ENCODE results near the gene UPK3BL2. TPM values are rescaled to one million over a fixed set of nuclear protein-coding genes. Genes with fewer than 3 reads are reported as not detected.
"Not testable (repeated sequence)": the region's sequence is repeated elsewhere in the genome, so short reads cannot be mapped to it uniquely, and the experiment has no call there.

UPK3BL2 gene, protein sequence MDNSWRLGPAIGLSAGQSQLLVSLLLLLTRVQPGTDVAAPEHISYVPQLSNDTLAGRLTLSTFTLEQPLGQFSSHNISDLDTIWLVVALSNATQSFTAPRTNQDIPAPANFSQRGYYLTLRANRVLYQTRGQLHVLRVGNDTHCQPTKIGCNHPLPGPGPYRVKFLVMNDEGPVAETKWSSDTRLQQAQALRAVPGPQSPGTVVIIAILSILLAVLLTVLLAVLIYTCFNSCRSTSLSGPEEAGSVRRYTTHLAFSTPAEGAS
- 10 to 100 TPM; 13.1 to 92.4 TPM for polyA plus RNA-seq

DNA sequence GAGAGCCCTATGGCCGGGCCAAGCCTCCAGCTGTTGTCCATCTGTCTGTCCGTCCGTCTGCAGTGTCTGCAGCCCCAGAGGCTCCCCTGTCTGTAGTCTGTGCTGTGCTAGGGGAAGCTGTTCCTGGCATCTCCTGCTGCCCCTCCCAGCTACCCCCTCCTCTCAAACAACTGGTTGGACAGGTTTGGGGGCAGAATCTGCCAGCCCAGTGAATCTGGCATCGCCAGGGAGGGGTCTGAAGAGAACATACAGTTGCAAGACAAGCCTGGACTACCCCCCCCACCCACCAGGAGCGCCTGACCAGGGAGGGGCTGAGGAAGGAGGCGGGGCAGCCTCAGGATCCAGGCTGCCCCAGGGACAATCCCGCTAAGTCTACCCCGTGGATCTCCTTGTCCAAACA lies at the start of gene UPK3BL2:
UPK3BL2 (minus strand) TSS at position 101 of the 400 bp plus-strand sequence; CDS start at position 41, 60 bp downstream.
- not testable (repeated sequence) for H3K36me3 ChIP-seq (ENCODE audit: control insufficient read depth in 2 of 2, insufficient read depth in 2 of 2, low read length in 1 of 2); H3K27ac ChIP-seq (ENCODE audit: low read depth in 2 of 2, low read length in 1 of 2); H3K27me3 ChIP-seq (ENCODE audit: control insufficient read depth in 1 of 2, insufficient read depth in 2 of 2, low read length in 2 of 2); H3K4me3 ChIP-seq (ENCODE audit: low read depth in 1 of 2, low read length in 2 of 2); H3K4me1 ChIP-seq (ENCODE audit: control insufficient read depth in 2 of 2, insufficient read depth in 2 of 2, low read length in 1 of 2); H3K9me3 ChIP-seq (ENCODE audit: control insufficient read depth in 2 of 2, insufficient read depth in 1 of 2, low read depth in 1 of 2, low read length in 1 of 2)
- no CpG with 5 or more reads among the region's 8 CpGs for WGBS, 2 donors

DNA sequence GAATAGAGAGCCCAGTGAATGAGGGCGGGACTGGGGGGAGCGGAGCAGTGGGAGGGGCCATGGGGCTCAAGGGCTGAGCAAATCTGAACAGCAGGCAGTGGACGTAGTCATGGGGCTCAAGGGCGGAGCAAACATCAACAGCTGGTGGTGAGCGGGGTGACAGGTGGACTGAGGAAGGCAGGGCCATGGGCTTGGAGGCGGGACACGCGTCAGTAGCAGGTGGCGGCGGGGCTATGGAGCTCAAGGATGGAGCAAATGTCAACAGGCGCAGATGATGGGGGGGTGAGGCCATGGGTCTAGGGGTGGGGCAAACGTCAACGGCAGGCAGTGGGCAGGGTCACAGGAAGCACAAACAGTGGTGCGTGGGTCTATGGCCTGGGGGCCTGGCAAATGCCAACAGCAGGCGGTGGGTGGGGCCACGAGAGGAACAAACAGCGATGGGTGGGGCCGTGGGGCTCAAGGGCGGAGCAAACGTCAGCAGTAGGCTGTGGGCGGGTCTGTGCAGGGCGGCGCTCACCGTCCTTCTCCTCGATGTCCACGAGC lies 49.1 kb upstream of the UPK3BL2 start:
- H3K9me3 ChIP-seq (ENCODE audit: control insufficient read depth in 2 of 2, insufficient read depth in 1 of 2, low read depth in 1 of 2, low read length in 1 of 2); H3K27ac ChIP-seq (ENCODE audit: low read depth in 2 of 2, low read length in 1 of 2); H3K27me3 ChIP-seq (ENCODE audit: control insufficient read depth in 1 of 2, insufficient read depth in 2 of 2, low read length in 2 of 2); H3K4me3 ChIP-seq (ENCODE audit: low read depth in 1 of 2, low read length in 2 of 2); H3K4me1 ChIP-seq (ENCODE audit: control insufficient read depth in 2 of 2, insufficient read depth in 2 of 2, low read length in 1 of 2); H3K36me3 ChIP-seq (ENCODE audit: control insufficient read depth in 2 of 2, insufficient read depth in 2 of 2, low read length in 1 of 2): not testable (repeated sequence)
- 24% methylated on average over 6 of the region's 26 CpGs for WGBS, 2 donors

DNA sequence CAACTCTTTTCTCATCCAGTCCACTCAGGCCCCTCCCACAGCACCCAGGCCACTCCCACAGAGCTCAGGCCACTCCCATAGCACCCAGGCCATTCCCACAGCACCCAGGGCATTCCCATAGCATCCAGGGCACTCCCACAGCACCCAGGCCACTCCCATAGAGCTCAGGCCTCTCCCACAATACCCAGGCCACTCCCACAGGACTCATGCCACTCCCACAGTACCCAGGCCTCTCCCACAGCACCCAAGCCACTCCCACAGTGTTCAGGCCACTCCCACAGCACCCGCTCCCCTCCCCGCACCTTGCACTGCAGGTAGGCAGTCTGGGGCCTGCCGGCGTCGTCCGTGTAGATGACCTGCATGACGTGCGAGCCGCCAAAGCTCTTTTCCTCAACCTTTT lies 46.4 kb upstream of the UPK3BL2 start:
- not testable (repeated sequence) for H3K27me3 ChIP-seq (ENCODE audit: control insufficient read depth in 1 of 2, insufficient read depth in 2 of 2, low read length in 2 of 2); H3K36me3 ChIP-seq (ENCODE audit: control insufficient read depth in 2 of 2, insufficient read depth in 2 of 2, low read length in 1 of 2); H3K4me3 ChIP-seq (ENCODE audit: low read depth in 1 of 2, low read length in 2 of 2); H3K4me1 ChIP-seq (ENCODE audit: control insufficient read depth in 2 of 2, insufficient read depth in 2 of 2, low read length in 1 of 2); H3K27ac ChIP-seq (ENCODE audit: low read depth in 2 of 2, low read length in 1 of 2); H3K9me3 ChIP-seq (ENCODE audit: control insufficient read depth in 2 of 2, insufficient read depth in 1 of 2, low read depth in 1 of 2, low read length in 1 of 2)
- WGBS, 2 donors: no CpG with 5 or more reads among the region's 9 CpGs

DNA sequence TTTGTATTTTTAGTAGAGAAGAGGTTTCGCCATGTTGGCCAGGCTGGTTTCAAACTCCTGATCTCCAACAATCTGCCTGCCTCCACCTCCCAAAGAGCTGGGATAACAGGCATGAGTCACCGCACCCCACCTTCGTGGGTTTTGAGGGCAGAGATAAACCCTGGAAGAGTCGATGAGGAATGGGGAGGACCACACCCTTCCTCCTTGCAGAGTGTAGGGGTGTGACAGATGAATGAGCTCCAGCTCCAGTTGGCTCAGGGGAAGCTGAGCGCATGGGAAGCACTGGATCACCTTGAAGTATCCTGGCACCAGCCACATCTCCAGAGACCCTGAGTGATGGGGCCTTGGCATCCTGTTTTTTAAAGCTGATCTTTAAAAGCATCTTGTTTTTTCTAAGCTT lies 40.0 kb upstream of the UPK3BL2 start:
- H3K4me3 ChIP-seq (ENCODE audit: low read depth in 1 of 2, low read length in 2 of 2); H3K27ac ChIP-seq (ENCODE audit: low read depth in 2 of 2, low read length in 1 of 2); H3K9me3 ChIP-seq (ENCODE audit: control insufficient read depth in 2 of 2, insufficient read depth in 1 of 2, low read depth in 1 of 2, low read length in 1 of 2); H3K4me1 ChIP-seq (ENCODE audit: control insufficient read depth in 2 of 2, insufficient read depth in 2 of 2, low read length in 1 of 2); H3K36me3 ChIP-seq (ENCODE audit: control insufficient read depth in 2 of 2, insufficient read depth in 2 of 2, low read length in 1 of 2); H3K27me3 ChIP-seq (ENCODE audit: control insufficient read depth in 1 of 2, insufficient read depth in 2 of 2, low read length in 2 of 2): not testable (repeated sequence)
- no CpG with 5 or more reads among the region's 5 CpGs for WGBS, 2 donors

DNA sequence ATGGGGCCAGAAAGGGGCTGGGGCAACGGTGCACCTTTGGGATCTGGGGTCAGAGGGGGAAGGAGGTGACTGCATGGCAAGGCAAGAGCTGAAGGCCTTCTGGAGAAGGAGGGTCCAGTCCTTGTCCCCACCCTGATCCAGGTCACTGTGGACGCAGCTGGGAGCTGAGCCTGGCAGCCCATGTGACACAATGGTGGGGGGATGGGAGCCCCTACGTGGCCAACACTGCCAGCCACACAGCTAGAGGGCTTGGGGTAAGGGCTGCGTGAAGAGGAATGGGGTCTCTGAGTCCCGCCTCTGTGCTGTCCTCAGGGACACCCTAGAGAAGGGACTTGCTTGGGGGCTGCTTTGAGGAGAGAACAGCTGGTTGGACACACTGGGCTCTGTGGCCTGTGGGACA lies 38.2 kb upstream of the UPK3BL2 start:
- H3K27me3 ChIP-seq (ENCODE audit: control insufficient read depth in 1 of 2, insufficient read depth in 2 of 2, low read length in 2 of 2); H3K27ac ChIP-seq (ENCODE audit: low read depth in 2 of 2, low read length in 1 of 2); H3K9me3 ChIP-seq (ENCODE audit: control insufficient read depth in 2 of 2, insufficient read depth in 1 of 2, low read depth in 1 of 2, low read length in 1 of 2); H3K4me1 ChIP-seq (ENCODE audit: control insufficient read depth in 2 of 2, insufficient read depth in 2 of 2, low read length in 1 of 2); H3K36me3 ChIP-seq (ENCODE audit: control insufficient read depth in 2 of 2, insufficient read depth in 2 of 2, low read length in 1 of 2); H3K4me3 ChIP-seq (ENCODE audit: low read depth in 1 of 2, low read length in 2 of 2): not testable (repeated sequence)
- no CpG with 5 or more reads among the region's 5 CpGs for WGBS, 2 donors

DNA sequence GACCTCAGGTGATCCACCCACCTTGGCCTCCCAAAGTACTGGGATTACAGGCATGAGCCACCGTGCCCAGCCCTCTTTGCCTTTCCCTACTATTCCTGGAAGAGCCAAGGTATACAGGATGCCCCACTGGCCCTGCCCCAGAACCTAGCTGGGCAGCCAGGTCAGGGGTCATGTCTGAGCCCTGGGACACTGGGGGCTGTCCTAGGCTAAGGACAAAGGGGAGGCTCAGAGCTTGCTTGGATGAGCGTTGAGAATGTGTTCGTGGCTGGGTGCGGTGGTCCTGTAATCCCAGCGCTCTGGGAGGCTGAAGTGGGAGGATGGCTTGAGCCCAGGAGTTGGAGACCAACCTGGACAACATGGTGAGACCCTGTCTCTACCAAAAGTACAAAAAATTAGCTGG lies 35.0 kb upstream of the UPK3BL2 start:
- H3K4me3 ChIP-seq (ENCODE audit: low read depth in 1 of 2, low read length in 2 of 2); H3K4me1 ChIP-seq (ENCODE audit: control insufficient read depth in 2 of 2, insufficient read depth in 2 of 2, low read length in 1 of 2); H3K27me3 ChIP-seq (ENCODE audit: control insufficient read depth in 1 of 2, insufficient read depth in 2 of 2, low read length in 2 of 2); H3K36me3 ChIP-seq (ENCODE audit: control insufficient read depth in 2 of 2, insufficient read depth in 2 of 2, low read length in 1 of 2); H3K27ac ChIP-seq (ENCODE audit: low read depth in 2 of 2, low read length in 1 of 2); H3K9me3 ChIP-seq (ENCODE audit: control insufficient read depth in 2 of 2, insufficient read depth in 1 of 2, low read depth in 1 of 2, low read length in 1 of 2): not testable (repeated sequence)
- 82 to 86% methylated on average over 5 of the region's 5 CpGs for WGBS, 2 donors

DNA sequence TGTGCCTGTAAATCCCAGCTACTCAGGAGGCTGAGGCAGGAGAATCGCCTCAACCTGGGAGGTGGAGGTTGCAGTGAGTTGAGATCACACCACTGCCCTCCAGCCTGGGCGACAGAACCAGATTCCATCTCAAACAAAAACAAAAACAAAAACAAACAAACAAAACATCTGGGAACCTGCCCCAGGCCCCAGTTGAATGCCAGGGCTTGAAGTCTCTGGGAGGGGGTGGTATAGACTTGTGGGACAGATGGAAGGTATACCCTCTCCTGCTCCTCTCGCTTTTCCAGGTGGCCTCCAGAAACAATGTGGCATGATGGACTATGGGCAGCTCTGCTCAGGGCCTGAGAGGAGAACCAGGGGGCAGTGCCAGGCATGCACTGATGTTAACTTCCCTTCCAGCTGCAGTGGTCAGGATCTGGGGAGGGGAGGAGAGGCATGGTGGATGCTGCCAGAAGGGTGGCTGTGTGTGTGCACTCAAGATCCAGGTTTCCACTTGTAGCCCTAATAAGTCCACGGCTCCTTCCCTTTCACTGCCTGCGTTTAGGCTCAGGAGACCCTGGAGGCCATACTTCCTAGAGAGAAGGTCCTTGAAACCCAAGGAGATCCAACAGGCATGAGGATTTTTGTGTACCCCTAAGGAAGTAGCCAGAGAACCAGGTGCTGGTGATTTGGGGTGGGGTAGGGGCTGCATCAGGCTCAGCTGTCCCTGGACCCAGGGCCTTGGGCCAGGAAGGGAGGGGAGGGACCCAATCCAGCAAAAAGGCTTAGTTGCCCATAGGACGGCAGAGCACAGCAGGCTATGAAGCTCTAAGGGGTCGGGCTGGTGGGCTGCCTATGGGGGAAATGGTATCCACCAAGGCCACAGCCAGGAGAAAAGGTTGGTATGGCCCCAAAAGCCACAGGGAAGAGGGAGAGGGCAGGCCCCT lies 34.1 kb upstream of the UPK3BL2 start:
- H3K27me3 ChIP-seq (ENCODE audit: control insufficient read depth in 1 of 2, insufficient read depth in 2 of 2, low read length in 2 of 2); H3K4me3 ChIP-seq (ENCODE audit: low read depth in 1 of 2, low read length in 2 of 2); H3K4me1 ChIP-seq (ENCODE audit: control insufficient read depth in 2 of 2, insufficient read depth in 2 of 2, low read length in 1 of 2); H3K36me3 ChIP-seq (ENCODE audit: control insufficient read depth in 2 of 2, insufficient read depth in 2 of 2, low read length in 1 of 2); H3K27ac ChIP-seq (ENCODE audit: low read depth in 2 of 2, low read length in 1 of 2); H3K9me3 ChIP-seq (ENCODE audit: control insufficient read depth in 2 of 2, insufficient read depth in 1 of 2, low read depth in 1 of 2, low read length in 1 of 2): not testable (repeated sequence)
- WGBS, 2 donors: 81 to 83% methylated on average over 6 of the region's 7 CpGs

DNA sequence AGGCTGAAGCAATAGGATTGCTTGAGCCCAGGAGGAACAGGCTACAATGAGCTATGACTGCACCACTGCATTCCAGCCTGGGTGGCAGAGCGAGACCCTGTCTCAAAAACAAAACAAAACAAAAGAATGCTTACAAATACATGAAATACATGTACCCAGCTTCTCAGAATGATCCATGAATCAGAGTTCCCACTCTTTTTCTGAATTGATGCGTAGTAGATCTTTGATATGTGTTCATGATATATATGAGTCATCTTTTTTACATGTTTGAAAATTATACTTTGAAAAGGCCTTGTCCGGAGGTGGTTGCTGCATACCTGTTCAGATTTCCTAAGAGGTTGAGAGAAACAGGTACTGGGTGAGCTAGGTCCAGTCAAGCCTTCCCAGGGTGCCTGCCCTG lies 32.9 kb upstream of the UPK3BL2 start:
- not testable (repeated sequence) for H3K36me3 ChIP-seq (ENCODE audit: control insufficient read depth in 2 of 2, insufficient read depth in 2 of 2, low read length in 1 of 2); H3K27me3 ChIP-seq (ENCODE audit: control insufficient read depth in 1 of 2, insufficient read depth in 2 of 2, low read length in 2 of 2); H3K9me3 ChIP-seq (ENCODE audit: control insufficient read depth in 2 of 2, insufficient read depth in 1 of 2, low read depth in 1 of 2, low read length in 1 of 2); H3K4me1 ChIP-seq (ENCODE audit: control insufficient read depth in 2 of 2, insufficient read depth in 2 of 2, low read length in 1 of 2); H3K4me3 ChIP-seq (ENCODE audit: low read depth in 1 of 2, low read length in 2 of 2); H3K27ac ChIP-seq (ENCODE audit: low read depth in 2 of 2, low read length in 1 of 2)
- no CpG with 5 or more reads among the region's 3 CpGs for WGBS, 2 donors

DNA sequence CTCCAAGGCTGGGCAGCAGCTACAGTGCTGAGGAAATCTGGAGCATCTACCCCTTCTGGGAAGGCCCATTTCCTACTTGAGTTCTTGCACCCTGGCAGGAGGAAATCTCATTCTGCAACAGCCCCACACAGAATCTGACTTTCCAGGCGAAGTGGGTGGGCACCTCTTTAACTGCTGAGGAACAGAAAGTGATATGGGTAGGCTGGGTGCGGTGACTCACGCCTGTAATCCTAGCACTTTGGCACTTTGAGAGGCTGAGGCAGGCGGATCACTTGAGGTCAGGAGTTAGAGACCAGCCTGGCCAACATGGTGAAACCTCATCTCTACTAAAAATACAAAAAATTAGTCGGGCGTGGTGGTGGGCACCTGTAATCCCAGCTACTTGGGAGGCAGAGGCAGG lies 31.1 kb upstream of the UPK3BL2 start:
- not testable (repeated sequence) for H3K9me3 ChIP-seq (ENCODE audit: control insufficient read depth in 2 of 2, insufficient read depth in 1 of 2, low read depth in 1 of 2, low read length in 1 of 2); H3K4me1 ChIP-seq (ENCODE audit: control insufficient read depth in 2 of 2, insufficient read depth in 2 of 2, low read length in 1 of 2); H3K4me3 ChIP-seq (ENCODE audit: low read depth in 1 of 2, low read length in 2 of 2); H3K27ac ChIP-seq (ENCODE audit: low read depth in 2 of 2, low read length in 1 of 2); H3K27me3 ChIP-seq (ENCODE audit: control insufficient read depth in 1 of 2, insufficient read depth in 2 of 2, low read length in 2 of 2); H3K36me3 ChIP-seq (ENCODE audit: control insufficient read depth in 2 of 2, insufficient read depth in 2 of 2, low read length in 1 of 2)
- WGBS, 2 donors: no CpG with 5 or more reads among the region's 6 CpGs
